Activated T-helper 2 cell treated with anti-CD3 and anti-CD28 coated beads, Interferon-gamma antibody, Interleukin-2, Interleukin-4, amounts not matched to agents 10 μg/mL and 5 μg/mL and 100 μg/mL, durations not matched to agents 14 hours and 24 hours and 36 hours (primary cell): ENCODE measurements around the gene TRPT1. TPM values are rescaled to one million over a fixed set of nuclear protein-coding genes. Genes with fewer than 3 reads are reported as not detected.

ENCODE experiments used
- DNase-seq: peaks from one replicate; pipeline ENCODE4 v3.0.0; 2021; ENCODE audit warnings: low spot score
- H3K27ac Mint-ChIP-seq: one replicate; pipeline ENCODE4 v1.8.0; 2021; ENCODE audit warnings: mixed read lengths
- H3K27me3 Mint-ChIP-seq: one replicate; pipeline ENCODE4 v1.8.0; 2021; ENCODE audit warnings: low read depth, mixed read lengths
- H3K36me3 Mint-ChIP-seq: one replicate; pipeline ENCODE4 v1.8.0; 2021; ENCODE audit warnings: low read depth, mixed read lengths
- H3K4me1 Mint-ChIP-seq: one replicate; pipeline ENCODE4 v1.8.0; 2021; ENCODE audit warnings: low read depth, mixed read lengths
- H3K4me3 Mint-ChIP-seq: one replicate; pipeline ENCODE4 v1.8.0; 2021; ENCODE audit warnings: low read depth, mild to moderate bottlenecking, moderate library complexity, mixed read lengths
- H3K9me3 Mint-ChIP-seq: one replicate; pipeline ENCODE4 v1.8.0; 2021; ENCODE audit warnings: mixed read lengths
- intact Hi-C: fragments of 100-400 bp; cut with micrococcal nuclease; formaldehyde crosslinking; loops from one replicate; pipeline ENCODE4 v1.15.1; 2023
- total RNA-seq: library from RNA; stranded (reverse); gene quantifications from 2 replicates; pipeline ENCODE4 v1.2.3, GENCODE V29; 2022

The TRPT1 gene
- total RNA-seq, 1 donor from 2014 or later: 35.5 TPM

DNA sequence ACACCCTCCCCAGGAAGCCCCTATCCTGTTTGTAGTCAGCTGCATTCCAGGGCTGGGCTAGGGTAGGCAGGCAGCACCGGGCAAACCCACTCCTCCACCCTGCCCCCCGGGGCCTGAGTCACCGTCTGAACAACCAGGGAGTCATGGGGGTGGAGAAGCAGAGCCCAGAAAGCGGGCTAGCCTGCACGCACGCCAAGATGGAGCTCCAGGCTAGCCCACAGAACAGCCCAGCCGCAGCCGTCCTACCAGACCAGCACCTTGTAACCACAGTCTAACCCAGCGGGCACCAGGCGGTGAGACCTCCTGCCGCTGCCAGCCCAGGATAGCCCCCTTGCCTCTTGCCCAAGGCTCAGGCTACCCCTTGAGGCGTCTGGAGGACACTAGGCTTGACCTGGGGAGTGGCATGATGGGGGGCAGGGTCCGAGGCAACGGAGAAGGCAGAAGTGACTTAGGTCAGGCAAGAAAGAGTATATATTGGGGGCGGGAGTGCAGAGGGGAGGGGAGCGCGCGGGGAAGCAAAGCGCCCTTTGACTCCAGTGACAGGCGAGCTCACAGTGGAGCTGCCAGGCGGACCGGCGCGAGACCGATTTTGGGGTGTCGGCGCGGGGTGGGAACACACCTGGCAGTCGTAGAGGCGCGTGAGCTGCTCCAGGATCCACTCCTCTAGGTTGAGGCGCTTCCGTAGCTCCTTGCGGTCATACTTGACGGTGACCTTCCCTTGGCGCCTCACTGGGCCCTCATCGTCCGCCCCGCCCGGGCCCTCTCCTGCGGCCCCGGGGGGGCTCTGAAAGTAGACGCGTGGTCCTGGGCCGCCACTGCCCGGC, 20.0 kb upstream of the TRPT1 start:
- H3K27me3 Mint-ChIP-seq: no peaks in the 10 kb centered on the region
- peaks cover 25% of the 10 kb centered on the region for H3K4me1 Mint-ChIP-seq
- intact Hi-C loops: loop anchor here (1.0 kb wide), 1 partner anchor 62 kb away; no protein-coding TSS in a partner anchor
- H3K4me3 Mint-ChIP-seq: peak overlapping the region; percentile 91
- peak; percentile 33 for DNase-seq
- no peaks in the 10 kb centered on the region for H3K9me3 Mint-ChIP-seq
- H3K36me3 Mint-ChIP-seq: peaks cover 21% of the 10 kb centered on the region
- H3K27ac Mint-ChIP-seq: peak overlapping the region; percentile 88

DNA sequence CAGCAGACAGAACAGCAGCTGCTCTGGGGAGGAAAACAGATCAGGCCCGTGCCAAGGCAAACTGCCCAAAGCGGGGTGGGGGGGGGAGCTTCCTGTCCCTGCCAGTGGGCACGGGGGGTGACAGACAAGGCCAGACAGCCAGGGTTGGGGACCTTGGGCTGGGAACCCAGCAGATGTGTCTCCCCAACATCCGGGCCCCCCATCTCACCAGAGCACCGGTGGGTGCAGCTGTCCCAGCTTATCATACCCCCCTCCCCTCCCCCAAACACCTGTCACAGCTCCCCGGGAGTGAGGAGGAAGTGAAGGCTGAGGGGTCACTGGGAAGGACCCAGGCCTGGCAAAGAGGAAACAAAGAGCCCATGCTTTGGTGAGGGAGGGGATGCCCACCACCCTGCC, 19.4 kb upstream of the TRPT1 start:
- no peak for DNase-seq
- peak overlapping the region; percentile 88 for H3K27ac Mint-ChIP-seq
- peaks cover 25% of the 10 kb centered on the region for H3K4me1 Mint-ChIP-seq
- H3K9me3 Mint-ChIP-seq: no peaks in the 10 kb centered on the region
- peak overlapping the region; percentile 91 for H3K4me3 Mint-ChIP-seq
- intact Hi-C loops: no loop called here
- no peaks in the 10 kb centered on the region for H3K27me3 Mint-ChIP-seq
- peaks cover 24% of the 10 kb centered on the region for H3K36me3 Mint-ChIP-seq

DNA sequence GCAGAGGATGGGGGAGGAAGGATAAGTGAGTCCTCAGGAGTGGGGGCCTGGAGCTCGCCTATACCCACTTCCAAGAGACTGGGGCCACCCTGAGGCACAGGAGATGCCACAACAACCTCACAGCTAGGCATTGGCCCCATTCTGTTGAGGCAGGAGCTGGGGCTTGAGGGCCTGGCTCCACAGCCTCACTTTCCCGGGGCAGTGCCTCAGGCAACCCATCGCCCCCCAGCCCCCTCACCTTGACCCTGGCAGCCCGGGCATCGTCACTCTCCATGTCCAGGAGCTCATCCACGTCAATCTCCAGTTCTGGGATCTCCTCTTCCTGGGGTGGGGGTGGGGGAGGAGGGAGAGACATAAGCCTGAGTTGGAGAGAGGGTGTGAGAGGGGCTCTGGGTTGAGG, 19.0 kb upstream of the TRPT1 start:
- Mint-ChIP-seq H3K27me3 (no peaks in the 10 kb centered on the region), H3K27ac (no peak overlapping the region), H3K4me3 (peak overlapping the region; percentile 91), H3K9me3 (no peaks in the 10 kb centered on the region), H3K36me3 (peaks cover 27% of the 10 kb centered on the region), H3K4me1 (peaks cover 26% of the 10 kb centered on the region)
- DNase-seq: no peak
- intact Hi-C loops: no loop called here

DNA sequence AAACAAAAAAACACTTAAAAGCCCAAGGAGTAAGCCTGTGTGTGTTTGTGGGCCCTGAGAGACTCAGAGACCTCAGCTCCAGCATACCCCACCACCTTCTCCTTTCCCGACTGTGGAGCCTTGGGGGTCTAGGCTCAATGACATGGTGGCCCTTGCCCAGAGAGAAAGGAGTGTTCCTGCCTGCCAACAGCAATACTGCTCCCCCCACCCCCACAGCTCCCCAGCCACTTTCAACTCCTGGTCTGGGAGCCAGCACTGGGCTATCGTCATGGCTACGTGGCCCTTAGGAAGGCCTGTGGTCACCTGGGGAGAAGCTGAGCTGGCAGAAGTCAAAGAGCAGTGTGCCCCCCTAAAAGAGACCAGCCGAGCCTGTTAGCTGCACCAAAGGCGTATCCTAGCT, 18.1 kb upstream of the TRPT1 start:
- Mint-ChIP-seq H3K4me1 (peaks cover 28% of the 10 kb centered on the region), H3K9me3 (no peaks in the 10 kb centered on the region), H3K27ac (peak overlapping the region; percentile 17), H3K27me3 (no peaks in the 10 kb centered on the region), H3K4me3 (peak overlapping the region; percentile 56), H3K36me3 (peaks cover 27% of the 10 kb centered on the region)
- intact Hi-C loops: no loop called here
- DNase-seq: no peak

DNA sequence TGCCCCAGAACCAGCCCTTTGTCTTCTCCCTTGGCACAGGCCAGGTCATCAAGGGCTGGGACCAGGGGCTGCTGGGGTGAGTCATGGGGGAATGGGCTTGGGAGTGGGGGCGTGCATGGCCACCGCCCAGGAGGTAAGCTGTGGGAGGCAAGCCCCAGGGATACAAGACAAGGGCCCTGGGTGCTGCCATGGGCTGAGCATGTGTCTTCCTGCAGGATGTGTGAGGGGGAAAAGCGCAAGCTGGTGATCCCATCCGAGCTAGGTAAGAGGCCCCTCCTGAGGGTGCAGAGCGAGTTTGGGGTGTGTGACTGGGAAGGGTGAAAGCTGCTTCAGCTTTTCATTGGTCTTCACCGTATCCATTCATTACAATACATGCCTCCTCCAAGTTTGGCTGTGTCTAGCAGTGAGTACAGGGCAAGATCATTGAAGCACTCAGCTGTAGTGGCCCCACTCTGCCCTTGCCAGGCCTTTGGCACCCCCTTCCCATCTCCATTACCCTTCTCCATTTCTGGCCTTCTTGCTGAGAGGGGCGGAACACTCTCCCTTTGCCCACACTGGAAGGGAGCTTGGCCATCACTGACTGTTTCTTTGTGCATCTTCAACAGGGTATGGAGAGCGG, 17.4 kb upstream of the TRPT1 start:
- Mint-ChIP-seq H3K27ac (peak overlapping the region; percentile 17), H3K9me3 (no peaks in the 10 kb centered on the region), H3K36me3 (peaks cover 33% of the 10 kb centered on the region), H3K4me3 (peak overlapping the region; percentile 56), H3K27me3 (no peaks in the 10 kb centered on the region), H3K4me1 (peaks cover 28% of the 10 kb centered on the region)
- intact Hi-C loops: no loop called here
- no peak for DNase-seq

DNA sequence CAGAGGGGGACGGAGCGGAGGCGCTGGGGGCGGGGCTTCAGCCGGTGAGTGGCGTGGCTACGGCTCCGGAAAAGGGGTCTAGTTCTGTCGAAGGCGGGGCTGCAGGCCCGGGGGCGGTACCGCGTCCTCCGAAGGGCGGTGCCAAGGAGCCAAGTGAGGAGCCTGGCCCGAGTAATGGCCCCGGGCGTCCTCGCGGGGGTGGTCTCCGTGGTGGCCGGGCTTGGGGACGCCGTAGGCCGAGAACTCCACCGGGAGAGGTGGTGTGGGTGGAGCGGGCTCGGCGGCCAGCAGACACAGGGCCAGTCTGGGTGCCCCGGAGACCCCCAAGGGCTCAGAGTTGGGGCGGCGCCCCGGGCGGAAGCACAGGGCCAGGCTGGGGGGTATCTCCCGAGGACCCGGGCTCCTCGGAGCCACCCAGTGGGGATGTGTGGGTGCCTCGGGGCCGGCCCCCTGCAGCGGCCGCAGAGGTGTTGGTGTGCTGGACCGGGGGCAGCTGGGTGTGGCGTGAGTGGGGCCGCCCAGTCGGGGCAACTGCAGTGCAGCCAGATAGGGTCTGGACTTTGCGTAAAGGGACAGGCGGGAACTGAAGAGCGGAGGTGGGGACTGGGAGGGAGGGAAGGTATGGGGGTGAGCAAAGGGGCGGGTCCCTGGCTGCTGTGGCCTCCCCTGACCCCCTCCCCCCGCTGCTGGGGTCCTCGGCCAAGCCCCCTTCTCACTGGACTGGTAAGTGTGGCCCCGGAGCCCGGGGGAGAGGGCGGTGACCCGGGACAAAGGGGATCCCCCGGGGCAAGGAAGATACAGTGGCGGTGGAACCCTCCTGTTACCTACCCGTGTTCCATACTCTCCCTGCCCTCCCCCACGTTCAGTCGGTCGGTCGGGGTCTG, 15.7 kb upstream of the TRPT1 start:
- no peaks in the 10 kb centered on the region for H3K27me3 Mint-ChIP-seq
- intact Hi-C loops: loop anchor here (1.0 to 2.0 kb wide), 7 partner anchors 15 to 76 kb away; partner anchors contain the start of genes BAD, ESRRA, FERMT3 and GPR137
- H3K36me3 Mint-ChIP-seq: peaks cover 48% of the 10 kb centered on the region
- H3K27ac Mint-ChIP-seq: peak overlapping the region; percentile 93
- no peaks in the 10 kb centered on the region for H3K9me3 Mint-ChIP-seq
- no peak for DNase-seq
- H3K4me3 Mint-ChIP-seq: peak overlapping the region; percentile 94
- peaks cover 20% of the 10 kb centered on the region for H3K4me1 Mint-ChIP-seq

DNA sequence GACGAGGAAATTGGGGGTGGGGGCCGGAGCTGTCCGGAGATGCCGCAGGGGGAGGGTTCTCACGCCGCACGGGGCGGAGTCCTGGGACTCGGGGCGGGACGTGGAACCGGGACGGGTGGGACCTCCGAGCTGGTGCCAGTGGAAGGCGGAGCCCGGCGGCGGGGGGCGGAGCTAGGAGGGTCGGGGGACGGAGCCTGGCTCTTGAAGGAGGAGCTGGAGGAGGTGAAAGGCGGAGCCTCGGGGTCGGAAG, 15.2 kb upstream of the TRPT1 start:
- H3K27ac Mint-ChIP-seq: peak overlapping the region; percentile 93
- H3K9me3 Mint-ChIP-seq: no peaks in the 10 kb centered on the region
- peak; percentile 100 for DNase-seq
- H3K4me1 Mint-ChIP-seq: peaks cover 20% of the 10 kb centered on the region
- intact Hi-C loops: loop anchor here (1.0 to 2.0 kb wide), 7 partner anchors 15 to 76 kb away; partner anchors contain the start of genes BAD, ESRRA, FERMT3 and GPR137
- peaks cover 48% of the 10 kb centered on the region for H3K36me3 Mint-ChIP-seq
- H3K27me3 Mint-ChIP-seq: no peaks in the 10 kb centered on the region
- peak overlapping the region; percentile 94 for H3K4me3 Mint-ChIP-seq

DNA sequence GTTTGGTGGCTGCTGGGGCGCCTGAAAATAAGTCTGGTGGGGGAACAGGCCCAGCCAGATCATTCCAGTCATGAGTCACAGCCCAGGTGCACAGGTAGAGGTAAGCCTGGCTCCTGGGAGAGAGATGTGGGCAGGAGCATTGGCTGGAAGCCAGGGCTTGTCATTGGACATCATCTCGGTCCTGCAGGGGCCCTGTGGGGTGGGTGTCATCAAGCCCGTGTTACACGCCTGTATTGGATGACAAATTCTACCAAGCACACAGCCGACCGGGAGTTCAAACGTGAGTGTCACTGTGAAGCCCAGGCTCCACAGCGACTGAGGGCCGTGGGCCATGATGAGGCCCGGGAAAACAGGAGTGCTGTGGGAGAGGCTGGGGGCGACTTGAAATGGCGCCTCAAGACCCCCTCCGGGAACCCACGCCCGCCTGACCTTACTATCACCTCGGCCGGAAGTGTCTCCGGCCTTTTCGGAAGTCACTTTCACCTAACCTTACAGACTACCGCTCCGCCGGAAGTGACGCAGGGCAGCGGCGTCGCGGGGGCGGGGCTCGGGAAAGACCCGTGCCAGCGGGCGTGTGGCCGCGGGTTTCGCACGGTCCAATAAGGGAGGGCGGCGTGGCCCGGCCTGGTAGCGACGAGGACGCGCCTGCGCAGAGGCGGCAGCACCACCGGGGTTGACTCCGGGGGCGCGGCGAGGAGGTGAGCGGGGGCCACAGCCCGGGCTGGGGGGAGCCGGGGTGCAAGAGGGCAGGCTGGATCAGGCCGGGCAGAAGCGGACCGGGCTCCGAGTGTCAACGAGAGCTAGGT, 14.7 kb upstream of the TRPT1 start, which contains the start of gene FKBP2:
FKBP2 (plus strand) TSS at position 661 of the 806 bp plus-strand sequence. CDS start 1,293 bp downstream, outside the sequence.
- H3K36me3 Mint-ChIP-seq: peaks cover 45% of the 10 kb centered on the region
- peaks cover 20% of the 10 kb centered on the region for H3K4me1 Mint-ChIP-seq
- H3K4me3 Mint-ChIP-seq: peak within 1 kb of the TSS; percentile 94
- intact Hi-C loops: loop anchor here (1.0 to 2.0 kb wide), 7 partner anchors 14 to 77 kb away; partner anchors contain the start of genes BAD, ESRRA, FERMT3 and GPR137
- no peaks in the 10 kb centered on the region for H3K9me3 Mint-ChIP-seq
- peak; percentile 98 for DNase-seq
- peak within 1 kb of the TSS; percentile 93 for H3K27ac Mint-ChIP-seq
- no peaks in the 10 kb centered on the region for H3K27me3 Mint-ChIP-seq

DNA sequence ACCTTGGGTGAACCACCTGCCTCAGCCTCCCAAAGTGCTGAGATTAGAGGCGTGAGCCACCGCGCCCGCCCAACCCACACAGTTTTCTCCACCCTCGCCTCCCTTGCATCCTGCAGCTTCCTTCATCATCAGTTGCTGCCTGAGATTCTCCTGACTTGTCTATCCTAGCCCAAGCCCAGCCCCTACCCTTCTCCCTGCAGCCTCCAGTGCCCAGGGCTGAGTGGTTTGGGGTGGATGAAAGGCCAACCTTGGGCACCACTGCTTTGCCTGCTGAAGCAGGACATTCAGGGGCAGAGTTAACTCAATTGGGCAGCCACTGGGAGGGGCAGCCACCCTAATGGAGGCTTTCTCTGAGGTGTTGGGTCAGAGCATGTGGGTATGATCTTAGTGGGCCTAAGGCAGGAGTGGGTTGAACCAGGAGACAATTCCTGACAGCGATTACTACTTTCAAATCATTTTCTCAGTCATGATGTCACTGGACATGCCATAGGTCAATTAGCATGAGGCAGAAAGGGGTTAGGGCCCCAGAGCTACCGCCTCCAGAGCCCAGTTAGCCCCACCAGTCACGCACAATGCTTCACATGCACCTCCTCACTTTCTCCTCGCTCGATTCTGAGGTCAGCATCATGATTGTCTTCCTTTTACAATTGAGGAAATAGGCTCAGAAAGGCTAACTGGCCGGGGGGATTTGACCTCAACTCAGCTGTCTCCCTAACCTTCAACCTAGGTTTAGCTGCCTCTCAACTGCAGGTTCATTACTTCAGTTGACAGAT, 13.9 kb upstream of the TRPT1 start:
- peak overlapping the region; percentile 93 for H3K27ac Mint-ChIP-seq
- no peaks in the 10 kb centered on the region for H3K27me3 Mint-ChIP-seq
- peak overlapping the region; percentile 94 for H3K4me3 Mint-ChIP-seq
- no peaks in the 10 kb centered on the region for H3K9me3 Mint-ChIP-seq
- H3K36me3 Mint-ChIP-seq: peaks cover 50% of the 10 kb centered on the region
- intact Hi-C loops: loop anchor here (2.0 kb wide), 3 partner anchors 33 to 53 kb away; partner anchors contain the start of genes BAD, FERMT3, GPR137 and STIP1
- no peak for DNase-seq
- H3K4me1 Mint-ChIP-seq: peaks cover 25% of the 10 kb centered on the region

DNA sequence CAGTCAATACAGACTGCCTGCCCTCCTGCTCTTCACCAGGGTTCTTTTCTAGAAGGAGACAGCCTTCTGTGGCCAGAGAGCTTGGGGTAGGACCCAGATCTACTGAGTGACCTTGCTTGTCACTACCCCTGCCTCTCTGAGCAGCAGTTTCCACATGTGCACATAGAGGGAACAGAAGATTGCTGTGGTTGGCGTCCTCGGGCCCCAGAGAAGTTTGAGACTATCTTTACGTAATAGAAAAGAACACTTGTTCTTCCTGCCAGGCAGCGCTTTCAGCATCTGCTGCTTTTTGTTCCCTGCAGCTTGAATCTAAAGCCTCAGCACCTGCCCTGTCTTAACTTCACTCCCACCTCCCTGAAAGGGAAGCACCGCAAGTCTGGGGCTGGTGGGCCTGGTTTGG, 13.0 kb upstream of the TRPT1 start:
- no peak overlapping the region for H3K4me3 Mint-ChIP-seq
- H3K27ac Mint-ChIP-seq: peak overlapping the region; percentile 35
- H3K9me3 Mint-ChIP-seq: no peaks in the 10 kb centered on the region
- H3K36me3 Mint-ChIP-seq: peaks cover 46% of the 10 kb centered on the region
- H3K27me3 Mint-ChIP-seq: no peaks in the 10 kb centered on the region
- H3K4me1 Mint-ChIP-seq: peaks cover 25% of the 10 kb centered on the region
- DNase-seq: no peak
- intact Hi-C loops: no loop called here

DNA sequence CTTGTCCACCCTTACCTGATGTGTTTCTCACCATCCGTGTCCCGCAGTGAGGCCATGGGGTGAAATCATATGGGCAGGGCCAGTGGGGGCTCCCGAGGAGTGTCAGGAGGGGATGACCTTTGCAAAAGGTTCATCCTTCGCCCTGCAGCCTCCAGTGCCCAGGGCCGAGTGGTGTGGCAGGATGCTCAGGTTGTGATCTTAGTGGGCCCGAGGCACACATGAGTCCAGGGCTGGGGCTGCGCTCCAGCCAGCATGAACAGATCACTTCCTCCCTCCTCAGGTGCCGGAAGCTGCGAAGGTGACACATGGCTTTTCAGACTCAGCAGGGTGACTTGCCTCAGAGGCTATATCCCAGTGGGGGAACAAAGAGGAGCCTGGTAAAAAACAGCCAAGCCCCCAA, 12.1 kb upstream of the TRPT1 start:
- Mint-ChIP-seq H3K27me3 (no peaks in the 10 kb centered on the region), H3K4me3 (no peak overlapping the region), H3K9me3 (no peaks in the 10 kb centered on the region), H3K27ac (peak overlapping the region; percentile 42), H3K4me1 (peaks cover 20% of the 10 kb centered on the region), H3K36me3 (peaks cover 37% of the 10 kb centered on the region)
- DNase-seq: no peak
- intact Hi-C loops: no loop called here
